ENCODE measurements around the gene GALNT14. TPM values are rescaled to one million over a fixed set of nuclear protein-coding genes. Genes with fewer than 3 reads are reported as not detected.

The GALNT14 gene
- polyA plus RNA-seq, 1 experiment = 0.07 TPM

GRCh38 chr2:31067259-31067658, 71.0 kb downstream of the GALNT14 start:
- DNase-seq (ENCODE audit: low read depth, low spot score) = no peak
- Histone ChIP-seq H3K27ac (ENCODE audit: low read depth, low read length) (no peak overlapping the region), H3K27me3 (ENCODE audit: control insufficient read depth, insufficient read depth, low read length) (no peaks in the 10 kb centered on the region), H3K9me3 (ENCODE audit: control insufficient read depth, insufficient read depth, low read length) (no peaks in the 10 kb centered on the region), H3K4me3 (ENCODE audit: low read depth, low read length) (no peak overlapping the region)
- POLR2A ChIA-PET = no interaction called here
- CTCF ChIA-PET = no interaction called here
- TF ChIP-seq CTCF (IDR thresholded peaks at IDR 0.05; ENCODE audit: low read depth, low read length) = peak; percentile 12; the same call in 1 of the 2 replicates

GRCh38 chr2:31066551-31066950, 71.7 kb downstream of the GALNT14 start:
- no peak for TF ChIP-seq CTCF (IDR thresholded peaks at IDR 0.05; ENCODE audit: low read depth, low read length)
- no peak overlapping the region for H3K27ac ChIP-seq (ENCODE audit: low read depth, low read length)
- H3K27me3 ChIP-seq (ENCODE audit: control insufficient read depth, insufficient read depth, low read length) = no peaks in the 10 kb centered on the region
- ChIA-PET CTCF (no interaction called here), POLR2A (no interaction called here)
- no peak for DNase-seq (ENCODE audit: low read depth, low spot score)
- H3K9me3 ChIP-seq (ENCODE audit: control insufficient read depth, insufficient read depth, low read length) = no peaks in the 10 kb centered on the region
- no peak overlapping the region for H3K4me3 ChIP-seq (ENCODE audit: low read depth, low read length)

- H3K4me3 ChIP-seq (ENCODE audit: low read depth, low read length) = no peak overlapping the region
- H3K27me3 ChIP-seq (ENCODE audit: control insufficient read depth, insufficient read depth, low read length) = no peaks in the 10 kb centered on the region
- DNase-seq (ENCODE audit: low read depth, low spot score) = no peak
- H3K27ac ChIP-seq (ENCODE audit: low read depth, low read length) = no peak overlapping the region
- H3K9me3 ChIP-seq (ENCODE audit: control insufficient read depth, insufficient read depth, low read length) = no peaks in the 10 kb centered on the region
- ChIA-PET CTCF (no interaction called here), POLR2A (no interaction called here)
- TF ChIP-seq CTCF (IDR thresholded peaks at IDR 0.05; ENCODE audit: low read depth, low read length) = no peak
These were observed 72.2 kb downstream of the GALNT14 start for GRCh38 chr2:31066086-31066485.

- no peak overlapping the region for H3K4me3 ChIP-seq (ENCODE audit: low read depth, low read length)
- H3K27ac ChIP-seq (ENCODE audit: low read depth, low read length) = no peak overlapping the region
- POLR2A ChIA-PET = no interaction called here
- no peak for TF ChIP-seq CTCF (IDR thresholded peaks at IDR 0.05; ENCODE audit: low read depth, low read length)
- no peak for DNase-seq (ENCODE audit: low read depth, low spot score)
- no peaks in the 10 kb centered on the region for H3K9me3 ChIP-seq (ENCODE audit: control insufficient read depth, insufficient read depth, low read length)
- H3K27me3 ChIP-seq (ENCODE audit: control insufficient read depth, insufficient read depth, low read length) = no peaks in the 10 kb centered on the region
- CTCF ChIA-PET = no interaction called here
These were observed 72.9 kb downstream of the GALNT14 start for GRCh38 chr2:31065356-31065755.

GRCh38 chr2:31060397-31060796, 77.8 kb downstream of the GALNT14 start:
- no peaks in the 10 kb centered on the region for H3K9me3 ChIP-seq (ENCODE audit: control insufficient read depth, insufficient read depth, low read length)
- CTCF ChIA-PET = no interaction called here
- no peak overlapping the region for H3K27ac ChIP-seq (ENCODE audit: low read depth, low read length)
- POLR2A ChIA-PET = no interaction called here
- no peaks in the 10 kb centered on the region for H3K27me3 ChIP-seq (ENCODE audit: control insufficient read depth, insufficient read depth, low read length)
- no peak for DNase-seq (ENCODE audit: low read depth, low spot score)
- TF ChIP-seq CTCF (IDR thresholded peaks at IDR 0.05; ENCODE audit: low read depth, low read length) = no peak
- H3K4me3 ChIP-seq (ENCODE audit: low read depth, low read length) = no peak overlapping the region
